ENCODE results near the gene VSTM2A. TPM values are rescaled to one million over a fixed set of nuclear protein-coding genes. Genes with fewer than 3 reads are reported as not detected.
"Not testable (repeated sequence)": the region's sequence is repeated elsewhere in the genome, so short reads cannot be mapped to it uniquely, and the experiment has no call there.

The VSTM2A gene, protein sequence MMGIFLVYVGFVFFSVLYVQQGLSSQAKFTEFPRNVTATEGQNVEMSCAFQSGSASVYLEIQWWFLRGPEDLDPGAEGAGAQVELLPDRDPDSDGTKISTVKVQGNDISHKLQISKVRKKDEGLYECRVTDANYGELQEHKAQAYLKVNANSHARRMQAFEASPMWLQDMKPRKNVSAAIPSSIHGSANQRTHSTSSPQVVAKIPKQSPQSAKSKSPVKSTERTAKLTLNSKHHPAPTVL
- 0.70 TPM for polyA plus RNA-seq (2013, experiment 1 of 2)
- polyA plus RNA-seq (2013, experiment 2 of 2) = 0.76 TPM

DNA sequence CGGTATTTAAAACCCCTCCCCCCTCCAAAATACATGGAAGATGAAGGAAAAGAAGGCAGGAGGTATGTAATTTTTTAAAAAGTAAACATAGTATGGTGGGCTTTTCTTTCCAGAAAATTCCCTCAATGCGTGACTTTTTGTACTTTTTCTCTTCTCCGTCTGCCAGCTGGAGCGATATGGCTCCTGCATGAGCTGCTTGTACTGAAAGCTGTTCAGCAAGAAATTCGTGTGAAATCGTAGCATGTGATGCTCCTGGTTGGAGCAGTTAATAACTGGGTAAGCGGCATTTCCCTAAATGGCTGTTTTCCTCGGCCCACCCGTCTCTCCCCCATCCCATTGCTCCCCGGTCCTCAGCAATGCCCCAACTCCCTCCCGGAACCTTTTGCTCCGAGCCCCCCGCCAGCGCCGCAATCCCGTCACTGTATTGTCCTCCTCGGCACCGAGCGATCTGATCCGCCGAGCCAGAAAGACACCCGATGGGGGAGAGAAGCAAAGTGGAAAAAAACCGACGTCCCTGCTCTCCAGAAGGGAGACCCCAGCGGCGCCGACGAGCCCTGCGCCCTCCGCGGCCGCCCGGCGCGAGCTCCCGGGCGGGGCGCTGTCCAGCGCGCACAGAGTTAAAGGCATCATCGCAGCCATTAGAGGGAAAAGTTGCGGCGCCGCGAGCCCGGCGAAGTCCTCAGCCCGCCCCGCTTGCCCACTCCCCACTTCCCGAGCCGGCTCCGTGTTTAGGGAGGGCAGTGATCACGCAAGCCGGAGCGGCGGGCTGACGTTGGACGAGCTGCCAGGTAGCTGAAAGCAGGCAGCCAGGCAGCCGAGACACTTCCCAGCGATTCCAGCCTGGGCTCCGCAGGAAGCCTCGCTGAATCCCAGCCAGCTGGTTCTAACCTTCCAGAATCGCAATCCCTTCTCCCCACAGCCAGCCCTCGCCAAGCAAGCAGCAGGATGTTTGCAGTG is at the start of gene VSTM2A:
VSTM2A (plus strand) TSS at position 707 of the 957 bp plus-strand sequence. CDS start 356 bp downstream, outside the sequence.
- WGBS, 2 experiments (ENCODE audit: insufficient coverage in 2 of 2) = 1% methylated on average over 41 to 44 of the region's 64 CpGs
- no peaks in the 10 kb centered on the region for H3K36me3 ChIP-seq (ENCODE audit: control insufficient read depth, insufficient read depth, low read length)

GRCh38 chr7:54504531-54504930 is 37.6 kb upstream of the VSTM2A start:
- H3K9me3 ChIP-seq (ENCODE audit: control insufficient read depth, low read length); H3K4me3 ChIP-seq (ENCODE audit: extremely low read depth, insufficient read depth, low read length, poor library complexity, severe bottlenecking); H3K4me1 ChIP-seq (ENCODE audit: control insufficient read depth, insufficient read depth, low read length, poor library complexity, severe bottlenecking); H3K27ac ChIP-seq (ENCODE audit: low read depth, low read length, severe bottlenecking); H3K36me3 ChIP-seq (ENCODE audit: control insufficient read depth, insufficient read depth, low read length): not testable (repeated sequence)
- WGBS, 2 experiments (ENCODE audit: insufficient coverage in 2 of 2) = 87 to 97% methylated on average over 9 to 10 of the region's 12 CpGs

More for the DNA sequence above, at the start of gene VSTM2A:
- Histone ChIP-seq H3K9me3 (ENCODE audit: control insufficient read depth, low read length) (no peaks in the 10 kb centered on the region), H3K4me1 (ENCODE audit: control insufficient read depth, insufficient read depth, low read length, poor library complexity, severe bottlenecking) (peaks cover 4% of the 10 kb centered on the region), H3K4me3 (ENCODE audit: extremely low read depth, insufficient read depth, low read length, poor library complexity, severe bottlenecking) (peak within 1 kb of the TSS; percentile 24), H3K27ac (ENCODE audit: low read depth, low read length, severe bottlenecking) (no peak within 1 kb of the TSS)

DNA sequence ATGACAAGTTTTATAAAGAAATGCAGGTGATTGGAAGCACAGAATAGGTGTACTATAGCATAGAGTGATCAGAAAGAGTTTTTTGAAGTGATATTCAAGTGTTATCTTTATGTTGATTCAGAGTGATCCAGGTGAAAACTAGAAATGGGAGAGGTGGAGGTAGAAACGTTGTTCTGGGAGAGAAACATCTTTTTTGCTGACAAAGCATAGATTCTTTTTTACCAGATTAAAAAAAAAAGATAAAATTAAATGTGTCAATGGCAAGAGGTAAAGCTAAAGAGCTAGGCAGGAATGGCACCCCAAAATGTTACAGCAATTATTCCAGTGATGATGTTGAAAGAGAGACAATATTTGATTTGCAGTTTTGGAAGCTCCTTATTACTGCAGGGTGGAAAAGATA is 12.6 kb upstream of the VSTM2A start:
- Histone ChIP-seq H3K4me1 (ENCODE audit: control insufficient read depth, insufficient read depth, low read length, poor library complexity, severe bottlenecking) (no peaks in the 10 kb centered on the region), H3K27ac (ENCODE audit: low read depth, low read length, severe bottlenecking) (no peak overlapping the region), H3K4me3 (ENCODE audit: extremely low read depth, insufficient read depth, low read length, poor library complexity, severe bottlenecking) (no peak overlapping the region), H3K36me3 (ENCODE audit: control insufficient read depth, insufficient read depth, low read length) (no peaks in the 10 kb centered on the region), H3K9me3 (ENCODE audit: control insufficient read depth, low read length) (no peaks in the 10 kb centered on the region)
- WGBS, 2 experiments (ENCODE audit: insufficient coverage in 2 of 2) = no CpG with 5 or more reads among the region's 1 CpG

DNA sequence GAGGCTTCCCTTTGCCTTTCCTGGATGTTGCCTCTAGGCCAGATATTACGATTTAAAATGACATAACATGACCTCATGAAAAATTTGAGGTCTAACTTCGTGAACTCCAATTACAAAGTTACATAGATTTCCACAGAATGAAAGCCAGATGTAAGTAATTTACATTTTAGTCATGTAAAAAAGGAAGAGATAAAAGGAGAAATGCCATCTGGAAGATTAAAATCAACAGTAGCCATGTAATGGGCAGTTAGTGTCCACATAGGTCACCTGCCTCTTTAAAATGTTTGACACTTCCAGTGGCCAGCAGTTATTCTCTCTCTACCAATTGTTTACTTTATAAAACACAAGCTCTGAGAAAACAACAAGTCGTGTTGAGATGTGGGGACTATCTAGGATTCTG is 4.1 kb upstream of the VSTM2A start:
- Histone ChIP-seq H3K4me3 (ENCODE audit: extremely low read depth, insufficient read depth, low read length, poor library complexity, severe bottlenecking) (no peak overlapping the region), H3K9me3 (ENCODE audit: control insufficient read depth, low read length) (no peaks in the 10 kb centered on the region), H3K4me1 (ENCODE audit: control insufficient read depth, insufficient read depth, low read length, poor library complexity, severe bottlenecking) (no peaks in the 10 kb centered on the region), H3K27ac (ENCODE audit: low read depth, low read length, severe bottlenecking) (no peak overlapping the region), H3K36me3 (ENCODE audit: control insufficient read depth, insufficient read depth, low read length) (no peaks in the 10 kb centered on the region)
- WGBS, 2 experiments (ENCODE audit: insufficient coverage in 2 of 2) = 80% methylated on average over 1 of the region's 3 CpGs; no CpG with 5 or more reads in 1 of the 2 experiments

GRCh38 chr7:54543051-54543488 is 895 bp downstream of the VSTM2A start:
- Histone ChIP-seq H3K4me3 (ENCODE audit: extremely low read depth, insufficient read depth, low read length, poor library complexity, severe bottlenecking) (no peak overlapping the region), H3K27ac (ENCODE audit: low read depth, low read length, severe bottlenecking) (no peak overlapping the region), H3K36me3 (ENCODE audit: control insufficient read depth, insufficient read depth, low read length) (no peaks in the 10 kb centered on the region), H3K9me3 (ENCODE audit: control insufficient read depth, low read length) (no peaks in the 10 kb centered on the region), H3K4me1 (ENCODE audit: control insufficient read depth, insufficient read depth, low read length, poor library complexity, severe bottlenecking) (peaks cover 4% of the 10 kb centered on the region)
- WGBS, 2 experiments (ENCODE audit: insufficient coverage in 2 of 2) = 0 to 3% methylated on average over 3 of the region's 7 CpGs

GRCh38 chr7:54544149-54544526 is 2.0 kb downstream of the VSTM2A start:
- Histone ChIP-seq H3K27ac (ENCODE audit: low read depth, low read length, severe bottlenecking) (no peak overlapping the region), H3K4me3 (ENCODE audit: extremely low read depth, insufficient read depth, low read length, poor library complexity, severe bottlenecking) (no peak overlapping the region)

GRCh38 chr7:54544527-54545240 is 2.5 kb downstream of the VSTM2A start:
- Histone ChIP-seq H3K4me3 (ENCODE audit: extremely low read depth, insufficient read depth, low read length, poor library complexity, severe bottlenecking) (no peak overlapping the region), H3K9me3 (ENCODE audit: control insufficient read depth, low read length) (no peaks in the 10 kb centered on the region), H3K27ac (ENCODE audit: low read depth, low read length, severe bottlenecking) (no peak overlapping the region), H3K36me3 (ENCODE audit: control insufficient read depth, insufficient read depth, low read length) (no peaks in the 10 kb centered on the region), H3K4me1 (ENCODE audit: control insufficient read depth, insufficient read depth, low read length, poor library complexity, severe bottlenecking) (peaks cover 4% of the 10 kb centered on the region)
- WGBS, 2 experiments (ENCODE audit: insufficient coverage in 2 of 2) = 1 to 2% methylated on average over 17 to 30 of the region's 45 CpGs

More at GRCh38 chr7:54544149-54544526, 2.0 kb downstream of the VSTM2A start:
- Histone ChIP-seq H3K9me3 (ENCODE audit: control insufficient read depth, low read length) (no peaks in the 10 kb centered on the region), H3K36me3 (ENCODE audit: control insufficient read depth, insufficient read depth, low read length) (no peaks in the 10 kb centered on the region), H3K4me1 (ENCODE audit: control insufficient read depth, insufficient read depth, low read length, poor library complexity, severe bottlenecking) (peaks cover 4% of the 10 kb centered on the region)
- WGBS, 2 experiments (ENCODE audit: insufficient coverage in 2 of 2) = 0 to 10% methylated on average over 2 to 3 of the region's 3 CpGs

- Histone ChIP-seq H3K4me3 (ENCODE audit: extremely low read depth, insufficient read depth, low read length, poor library complexity, severe bottlenecking) (no peak overlapping the region), H3K4me1 (ENCODE audit: control insufficient read depth, insufficient read depth, low read length, poor library complexity, severe bottlenecking) (peaks cover 4% of the 10 kb centered on the region), H3K36me3 (ENCODE audit: control insufficient read depth, insufficient read depth, low read length) (no peaks in the 10 kb centered on the region), H3K9me3 (ENCODE audit: control insufficient read depth, low read length) (no peaks in the 10 kb centered on the region), H3K27ac (ENCODE audit: low read depth, low read length, severe bottlenecking) (no peak overlapping the region)
- WGBS, 2 experiments (ENCODE audit: insufficient coverage in 2 of 2) = 0% methylated on average over 3 of the region's 5 CpGs
Observed at GRCh38 chr7:54545241-54545563, 3.0 kb downstream of the VSTM2A start.

GRCh38 chr7:54546081-54546985 is 4.2 kb downstream of the VSTM2A start:
- peak overlapping the region; percentile 37 for H3K4me3 ChIP-seq (ENCODE audit: extremely low read depth, insufficient read depth, low read length, poor library complexity, severe bottlenecking)
- peaks cover 4% of the 10 kb centered on the region for H3K4me1 ChIP-seq (ENCODE audit: control insufficient read depth, insufficient read depth, low read length, poor library complexity, severe bottlenecking)
- H3K27ac ChIP-seq (ENCODE audit: low read depth, low read length, severe bottlenecking) = no peak overlapping the region
- 0 to 1% methylated on average over 25 to 63 of the region's 80 CpGs for WGBS, 2 experiments (ENCODE audit: insufficient coverage in 2 of 2)
- H3K36me3 ChIP-seq (ENCODE audit: control insufficient read depth, insufficient read depth, low read length) = no peaks in the 10 kb centered on the region
- H3K9me3 ChIP-seq (ENCODE audit: control insufficient read depth, low read length) = no peaks in the 10 kb centered on the region

GRCh38 chr7:54546986-54547314 is 4.8 kb downstream of the VSTM2A start:
- no peak overlapping the region for H3K27ac ChIP-seq (ENCODE audit: low read depth, low read length, severe bottlenecking)
- WGBS, 2 experiments (ENCODE audit: insufficient coverage in 2 of 2) = 0% methylated on average over 7 to 8 of the region's 15 CpGs
- no peaks in the 10 kb centered on the region for H3K9me3 ChIP-seq (ENCODE audit: control insufficient read depth, low read length)
- H3K4me3 ChIP-seq (ENCODE audit: extremely low read depth, insufficient read depth, low read length, poor library complexity, severe bottlenecking) = peak overlapping the region; percentile 37
- no peaks in the 10 kb centered on the region for H3K36me3 ChIP-seq (ENCODE audit: control insufficient read depth, insufficient read depth, low read length)
- peaks cover 4% of the 10 kb centered on the region for H3K4me1 ChIP-seq (ENCODE audit: control insufficient read depth, insufficient read depth, low read length, poor library complexity, severe bottlenecking)

All from mesodermal cell (in vitro differentiated cells).